HepG2 (cell line): Measurements from ENCODE around the gene CERS1. TPM values are rescaled to one million over a fixed set of nuclear protein-coding genes. Genes with fewer than 3 reads are reported as not detected.

Experiments
- ATAC-seq: fragments of 200-7000 bp; cut with Tn5 transposase; 3 replicates; pipeline ENCODE4 v1.9.1; 2020; ENCODE audit warnings: mild to moderate bottlenecking, moderate library complexity
- BruUV-seq: library from RNA; stranded (reverse); fragments of 400-500 nt; replicated peaks from 2 replicates; lab custom pipeline; 2021; lab: Mats Ljungman, UMichigan
- CTCF ChIA-PET: fragments of 300-600 bp; formaldehyde crosslinking; extraction: SDS; loops from one replicate; lab custom pipeline; 2021; ENCODE audit warnings: low total read pairs, inconsistent platforms, low intra/inter-chr PET ratio; lab: Yijun Ruan, JAX
- POLR2A ChIA-PET: fragments of 350-600 bp; sonication (Branson Sonifier 250); formaldehyde crosslinking; loops from one replicate; lab custom pipeline; 2020; ENCODE audit warnings: antibody characterized with exemption, inconsistent platforms; lab: Yijun Ruan, JAX
- DNase-seq: peaks from one replicate; pipeline ENCODE4 v3.0.0-alpha.2; 2015; ENCODE audit warnings: low spot score
- FAIRE-seq: peaks from 3 replicates; lab custom pipeline; 2011; peaks lifted over from hg19 to GRCh38; lab: Jason Lieb, UNC
- H2AFZ ChIP-seq: one replicate; pipeline ENCODE4 v1.6.1; 2011; ENCODE audit warnings: low read length, inconsistent platforms
- H3K27ac ChIP-seq: fragments of 300-600 bp; 3 replicates; pipeline ENCODE4 v1.8.0; 2011; ENCODE audit warnings: mixed run types, mild to moderate bottlenecking, mixed read lengths, low read length, inconsistent platforms; ENCODE audit not compliant: insufficient read depth; ENCODE audit errors: extremely low read length
- H3K27me3 ChIP-seq, 2 experiments: fragments of 200-600 bp in 1 of 2; 2 replicates in 1 of 2; 3 replicates in 1 of 2; pipeline versions ENCODE4 v1.6.0 to v1.8.0; 2011; ENCODE audit warnings: low read length in 2 of 2, mild to moderate bottlenecking in 2 of 2, moderate library complexity in 2 of 2, inconsistent platforms in 1 of 2; ENCODE audit not compliant: insufficient read depth in 2 of 2, control insufficient read depth in 1 of 2
- H3K36me3 ChIP-seq, 2 experiments: fragments of 200-600 bp in 1 of 2; replicated peaks in 1 of 2; 2 replicates in 1 of 2; 3 replicates in 1 of 2; pipeline versions ENCODE4 v1.5.1 to v1.8.0; 2011; ENCODE audit warnings: low read length in 2 of 2, inconsistent platforms in 1 of 2; ENCODE audit not compliant: insufficient read depth in 2 of 2, control insufficient read depth in 1 of 2
- H3K4me1 ChIP-seq: 2 replicates; pipeline ENCODE4 v1.5.1; 2012; ENCODE audit warnings: low read length, inconsistent platforms; ENCODE audit not compliant: insufficient read depth
- H3K4me2 ChIP-seq: 2 replicates; pipeline ENCODE4 v1.6.0; 2011; ENCODE audit warnings: low read depth, low read length, inconsistent platforms
- H3K4me3 ChIP-seq, 3 experiments: fragments of 200-600 bp in 1 of 3; sonication (generic), shearing (Covaris generic) in 1 of 3; replicated peaks in 1 of 3; 2 replicates each; pipeline ENCODE4 v1.5.1; 2011 to 2016; ENCODE audit warnings: low read length in 3 of 3, inconsistent platforms in 2 of 3, low read depth in 2 of 3, mild to moderate bottlenecking in 2 of 3, control low read depth in 1 of 3, mixed read lengths in 1 of 3; ENCODE audit not compliant: insufficient read depth in 1 of 3
- H3K79me2 ChIP-seq: one replicate; pipeline ENCODE4 v1.6.1; 2011; ENCODE audit warnings: low read length, inconsistent platforms; ENCODE audit not compliant: insufficient read depth
- H3K9ac ChIP-seq: 2 replicates; pipeline ENCODE4 v1.6.0; 2011; ENCODE audit warnings: mild to moderate bottlenecking, low read depth, low read length, inconsistent platforms; ENCODE audit not compliant: insufficient read depth
- H3K9me3 ChIP-seq: 2 replicates; pipeline ENCODE4 v1.5.1; 2012; ENCODE audit warnings: mild to moderate bottlenecking, low read length
- H4K20me1 ChIP-seq: 2 replicates; pipeline ENCODE4 v1.6.0; 2011; ENCODE audit warnings: inconsistent platforms, mild to moderate bottlenecking, low read length, moderate library complexity; ENCODE audit not compliant: insufficient read depth
- ARID3A ChIP-seq: IDR thresholded peaks from 2 replicates; pipeline ENCODE4 v1.6.1; 2012; ENCODE audit warnings: low read depth, low read length, improper control_type of control experiment
- CCDC6 ChIP-seq: sonication (generic); formaldehyde crosslinking; IDR thresholded peaks from 2 replicates; pipeline ENCODE4 v1.8.1; 2022; ENCODE audit warnings: mild to moderate bottlenecking, missing genetic modification reagents, moderate library complexity
- EZH2 ChIP-seq: conservative IDR thresholded peaks from 2 replicates; pipeline ENCODE4 v1.6.1; 2012; ENCODE audit warnings: mild to moderate bottlenecking, low read depth, low read length, moderate library complexity
- GATA4 ChIP-seq: sonication (generic); IDR thresholded peaks from 2 replicates; pipeline ENCODE4 v1.6.1; 2016; ENCODE audit warnings: antibody characterized with exemption, low read depth, borderline replicate concordance
- HNF1B ChIP-seq: sonication (generic); formaldehyde crosslinking; IDR thresholded peaks from 2 replicates; pipeline ENCODE4 v1.5.1; 2020; ENCODE audit warnings: mild to moderate bottlenecking, moderate library complexity, missing genetic modification reagents
- HNRNPL ChIP-seq: fragments of 200-400 bp; formaldehyde crosslinking; IDR thresholded peaks from 2 replicates; pipeline ENCODE4 v1.6.1; 2017; ENCODE audit warnings: mild to moderate bottlenecking, low read depth, low read length
- NFE2L2 ChIP-seq: fragments of 150-350 bp; IDR thresholded peaks from 2 replicates; pipeline ENCODE4 v1.6.1; 2014; ENCODE audit warnings: low read length
- PRPF4 ChIP-seq: fragments of 200-400 bp; formaldehyde crosslinking; IDR thresholded peaks from 2 replicates; pipeline ENCODE4 v1.6.1; 2016; ENCODE audit warnings: low read length, low read depth; ENCODE audit not compliant: poor library complexity, severe bottlenecking
- ZNF121 ChIP-seq: sonication (generic); formaldehyde crosslinking; IDR thresholded peaks from 2 replicates; pipeline ENCODE4 v1.5.0; 2020; ENCODE audit warnings: mild to moderate bottlenecking, missing genetic modification reagents
- ZNF567 ChIP-seq: sonication (generic); formaldehyde crosslinking; IDR thresholded peaks from 2 replicates; pipeline ENCODE4 v1.8.1; 2023; ENCODE audit warnings: mild to moderate bottlenecking, missing genetic modification reagents, borderline replicate concordance
- ZNF75D ChIP-seq: sonication (generic); formaldehyde crosslinking; IDR thresholded peaks from 2 replicates; pipeline ENCODE4 v1.8.1; 2023; ENCODE audit warnings: missing genetic modification reagents, mild to moderate bottlenecking, borderline replicate concordance
- ZNF788 ChIP-seq: sonication (generic); formaldehyde crosslinking; IDR thresholded peaks from 2 replicates; pipeline ENCODE4 v1.5.0; 2020; ENCODE audit warnings: mild to moderate bottlenecking, missing genetic modification reagents, borderline replicate concordance
- WGBS: methylation state at CpG from one replicate; pipeline ENCODE4 v1.1.6; 2017; ENCODE audit warnings: low lambda C conversion rate; 5-methylcytosine and 5-hydroxymethylcytosine counted together
- in situ Hi-C: cut with HindIII; loops from 2 replicates; pipeline ENCODE4 v1.10.0; 2017; ENCODE audit warnings: low pct_unique_long_range_greater_than_20kb; ENCODE audit not compliant: extremely low pct_ligation_motif_present
- intact Hi-C: fragments of 100-400 bp; cut with micrococcal nuclease; formaldehyde crosslinking; loops from one replicate; pipeline ENCODE4 v1.10.0; 2022; ENCODE audit not compliant: unreplicated experiment
- polyA plus RNA-seq, 8 experiments: library from polyadenylated mRNA; depleted of rRNA in 3 of 8; stranded (reverse) in 7 of 8; unstranded in 1 of 8; fragments of >200 nt; fragmentation: Illumina TruSeq in 4 of 8; extraction: Trizol in 4 of 8; gene quantifications; 2 replicates each; pipeline versions ENCODE4 v1.2.1 to v1.2.3, GENCODE V29; 2011 to 2016; ENCODE audit warnings: low read depth in 4 of 8, missing spikeins in 1 of 8, mixed read lengths in 1 of 8; ENCODE audit not compliant: insufficient read depth in 1 of 8
- total RNA-seq, 5 experiments: library from RNA; depleted of rRNA; stranded (reverse); fragments of >200 nt; fragmentation: Illumina TruSeq; extraction: Trizol; gene quantifications; 2 replicates each; pipeline ENCODE4 v1.2.3, GENCODE V29; 2016; ENCODE audit warnings: low read depth in 1 of 5

CERS1 gene
- total and polyA plus RNA-seq, 2 of the 13 experiments (the other 11 are each of a cell fraction or from before 2014, with no cell fraction given), result 4.6 to 9.8 TPM

- POLR2A ChIA-PET, result interaction anchor here (0.7 to 1.6 kb wide), 2 partner anchors 18 to 271 kb away, joined by 3 to 5 read pairs; partner anchors contain the start of genes COPE and DDX49
- intact Hi-C loops, result no loop called here
- no peak overlapping the region for H3K4me2 ChIP-seq
- TF ChIP-seq ZNF121 (CRISPR knock-in tag), result 0 out of 2 replicates have a peak, but pooled peaks have one; percentile 22
- TF ChIP-seq ARID3A, result no peak
- TF ChIP-seq, all 625 proteins: peak for 1
- Histone ChIP-seq H3K27me3 (no peaks in the 10 kb centered on the region; a peak in 1 of 5 replicates), H4K20me1 (no peaks in the 10 kb centered on the region), H3K9me3 (no peaks in the 10 kb centered on the region), H3K9ac (no peak overlapping the region), H3K4me3 (no peak overlapping the region), H3K79me2 (no peaks in the 10 kb centered on the region), H3K36me3 (peaks cover 11 to 28% of the 10 kb centered on the region in 2 experiments), H2AFZ (no peak overlapping the region), H3K27ac (no peak overlapping the region), H3K4me1 (peaks cover 17% of the 10 kb centered on the region)
- in situ Hi-C loops, result no loop called here
- DNase-seq (no peak), ATAC-seq (no peak), FAIRE-seq (no peak)
- CTCF ChIA-PET, result no interaction called here
- WGBS, result 85% methylated on average over 5 of the region's 7 CpGs
- no TSS peak for BruUV-seq
These were observed 5.5 kb upstream of the CERS1 start for GRCh38 chr19:18901491-18901890.

GRCh38 chr19:18900700-18901481 is 4.9 kb upstream of the CERS1 start:
- intact Hi-C loops, result no loop called here
- no peak for FAIRE-seq
- TSS peak; percentile 45 for BruUV-seq
- no peak overlapping the region for H2AFZ ChIP-seq
- CTCF ChIA-PET, result no interaction called here
- POLR2A ChIA-PET, result interaction anchor here (1.6 kb wide), 1 partner anchor 18 kb away, joined by 5 read pairs; the partner anchor contains the start of genes COPE and DDX49
- H3K27me3 ChIP-seq, result no peaks in the 10 kb centered on the region; a peak in 1 of 5 replicates
- in situ Hi-C loops, result no loop called here
- no peaks in the 10 kb centered on the region for H3K9me3 ChIP-seq
- WGBS, result 100% methylated on average over 8 of the region's 17 CpGs
- peaks cover 8 to 22% of the 10 kb centered on the region in 2 experiments; a peak in 4 of 5 replicates for H3K36me3 ChIP-seq
- peaks cover 17% of the 10 kb centered on the region for H3K4me1 ChIP-seq
- H4K20me1 ChIP-seq, result no peaks in the 10 kb centered on the region
- H3K4me2 ChIP-seq, result no peak overlapping the region
- H3K4me3 ChIP-seq, result no peak overlapping the region
- no peak for DNase-seq
- no peak overlapping the region for H3K9ac ChIP-seq
- no peaks in the 10 kb centered on the region for H3K79me2 ChIP-seq
- H3K27ac ChIP-seq, result no peak overlapping the region
- no peak for ATAC-seq
- TF ChIP-seq PRPF4 (no peak), CCDC6 (CRISPR knock-in tag) (no peak), GATA4 (no peak), EZH2 (no peak), HNRNPL (0 out of 2 replicates have a peak, but pooled peaks have one; percentile 19), ZNF75D (CRISPR knock-in tag) (no peak), ZNF788 (no peak), NFE2L2 (no peak), HNF1B (CRISPR knock-in tag) (no peak), ZNF567 (CRISPR knock-in tag) (no peak)
